SU-DHL-6 (cell line): ENCODE results near the gene CD83.

Source experiments
- CTCF ChIP-seq: fragments of 200-600 bp; sonication (generic); IDR thresholded peaks from one replicate; pipeline ENCODE4 v1.5.1; 2017; ENCODE audit warnings: antibody characterized with exemption, mild to moderate bottlenecking, low read length, moderate library complexity; ENCODE audit not compliant: insufficient read depth, poor library complexity, severe bottlenecking
- EZH2phosphoT487 ChIP-seq: fragments of 200-600 bp; sonication (generic), shearing (Covaris generic); conservative IDR thresholded peaks from 2 replicates; pipeline ENCODE4 v1.6.1; 2018; ENCODE audit warnings: mild to moderate bottlenecking, antibody characterized with exemption, low read length, moderate library complexity, mixed read lengths

GRCh38 chr6:14128012-14128411, 10.4 kb downstream of the CD83 start:
- no peak for TF ChIP-seq CTCF
- TF ChIP-seq EZH2phosphoT487, result no peak
